Measurements from ENCODE around the gene UBE4B.

DNA sequence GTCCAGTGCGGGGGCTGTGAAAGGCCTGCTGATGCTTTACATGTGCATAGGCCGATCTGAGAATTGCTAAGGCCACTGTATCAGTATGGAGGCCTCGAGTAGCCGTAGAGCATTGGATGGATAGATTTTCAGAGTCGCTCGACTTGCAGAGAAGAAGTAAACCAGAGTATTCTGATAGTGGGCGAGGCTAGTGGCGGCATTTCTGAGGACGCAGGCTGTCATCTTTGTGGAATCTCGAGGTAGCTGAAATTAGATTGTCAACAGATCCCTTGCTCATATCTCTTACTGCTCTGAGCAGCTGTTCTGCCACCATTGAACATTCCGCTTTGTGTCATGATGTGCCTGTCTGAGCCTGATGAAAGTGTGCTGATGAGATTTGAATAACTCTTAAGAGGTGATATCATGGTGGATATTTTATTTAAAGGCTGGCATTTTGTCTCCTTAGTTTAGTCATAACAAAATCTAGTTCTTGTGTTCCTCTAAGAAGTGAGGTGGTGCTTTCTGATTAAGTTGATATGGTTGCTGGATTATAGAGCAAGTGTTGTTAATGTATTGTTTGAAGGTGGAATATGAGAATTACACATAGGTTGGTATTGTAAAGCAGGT lies 179.2 kb downstream of the UBE4B start:
- no peak for TF ChIP-seq POLR2A (IDR thresholded peaks at IDR 0.05; ENCODE audit: low read depth, low read length)
- TF ChIP-seq CTCF (conservative IDR thresholded peaks at IDR 0.05; ENCODE audit: low read depth, low read length), result no peak
